Inflammatory macrophage (primary cell): ENCODE results near the gene EEF1B2.
"Not testable (repeated sequence)": the region's sequence is repeated elsewhere in the genome, so short reads cannot be mapped to it uniquely, and the experiment has no call there.

Experiments used
- DNase-seq, 2 donors: peaks; one replicate each; pipeline ENCODE4 v3.0.0-alpha.2; 2020 to 2022
- total RNA-seq, 18 experiments: gene quantifications; one replicate each; lab custom pipeline; 2026; ENCODE audit warnings: mixed read lengths in 6 of 18, inconsistent platforms in 2 of 18; lab: John Stamatoyannopoulos, UW

The EEF1B2 gene
- 107 to 214 (median 172) reads per million in 18 experiments for total RNA-seq

DNA sequence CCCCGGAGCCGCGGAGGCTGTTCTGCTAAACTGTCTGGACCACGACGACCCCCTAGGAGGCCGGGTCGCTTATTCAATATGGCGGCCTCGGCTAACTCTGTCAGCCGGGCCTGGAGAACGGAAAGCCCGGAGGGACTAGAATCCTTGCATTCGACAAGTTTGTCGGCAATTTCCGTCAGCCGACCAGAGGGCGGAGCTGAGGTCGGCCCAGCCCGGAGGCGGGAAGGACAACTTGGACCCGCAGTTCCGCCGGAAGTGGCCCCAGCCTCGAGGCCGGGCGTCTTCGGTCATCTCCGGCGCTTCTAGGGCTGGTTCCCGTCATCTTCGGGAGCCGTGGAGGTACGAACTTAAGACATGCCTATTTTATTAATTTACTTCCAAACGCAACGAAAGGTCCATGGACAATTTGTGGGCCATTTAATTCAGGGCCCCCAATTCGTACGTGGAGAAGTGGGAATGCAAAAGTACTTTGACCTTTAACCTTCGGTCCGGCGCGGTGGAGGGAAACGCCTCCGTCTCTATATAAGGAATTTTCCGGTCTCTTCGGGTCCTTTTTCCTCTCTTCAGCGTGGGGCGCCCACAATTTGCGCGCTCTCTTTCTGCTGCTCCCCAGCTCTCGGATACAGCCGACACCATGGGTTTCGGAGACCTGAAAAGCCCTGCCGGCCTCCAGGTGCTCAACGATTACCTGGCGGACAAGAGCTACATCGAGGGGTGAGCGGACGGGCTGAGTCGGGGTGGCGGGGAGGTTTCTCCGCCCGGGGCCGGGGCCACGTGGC, at the start of gene EEF1B2, which contains the start of gene NDUFS1:
EEF1B2 (plus strand) TSS at position 550 of the 779 bp plus-strand sequence; CDS start at position 635, 85 bp downstream.
NDUFS1 (minus strand) TSS at position 99 of the 779 bp plus-strand sequence. CDS start 5,766 bp downstream, outside the sequence.
- DNase-seq, result peak; percentile 98 to 99

- no peak for DNase-seq
These were observed 47.6 kb upstream of the EEF1B2 start for GRCh38 chr2:206112108-206112507.

- DNase-seq, result peak in 1 of 2 donors; percentile 1
These were observed 46.7 kb upstream of the EEF1B2 start for GRCh38 chr2:206112846-206113547.

DNA sequence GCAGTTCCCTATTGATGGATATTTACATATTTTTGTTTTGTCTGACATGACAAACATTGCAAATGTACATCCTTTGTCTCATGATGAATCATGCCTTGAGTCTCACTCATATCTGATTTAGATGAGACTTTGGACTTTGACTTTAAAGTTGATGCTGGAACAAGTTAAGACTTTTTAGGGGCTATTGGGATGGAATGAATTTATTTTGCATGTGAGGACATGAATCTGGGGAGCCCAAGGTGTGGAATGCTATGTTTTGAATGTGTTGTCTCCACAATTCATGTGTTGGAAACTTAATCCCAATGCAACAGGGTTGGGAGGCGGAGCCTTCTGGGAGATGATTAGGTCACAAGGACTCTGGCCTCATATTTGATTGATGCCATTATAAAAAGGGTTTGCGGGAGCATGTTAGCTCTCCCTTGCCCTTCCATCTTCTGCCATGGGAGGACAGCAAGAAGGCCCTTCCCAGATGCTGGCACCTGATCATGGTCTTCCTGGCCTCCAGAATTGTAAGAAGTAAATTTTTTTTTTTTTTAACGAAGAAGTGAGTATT, 44.6 kb upstream of the EEF1B2 start:
- no peak for DNase-seq

DNA sequence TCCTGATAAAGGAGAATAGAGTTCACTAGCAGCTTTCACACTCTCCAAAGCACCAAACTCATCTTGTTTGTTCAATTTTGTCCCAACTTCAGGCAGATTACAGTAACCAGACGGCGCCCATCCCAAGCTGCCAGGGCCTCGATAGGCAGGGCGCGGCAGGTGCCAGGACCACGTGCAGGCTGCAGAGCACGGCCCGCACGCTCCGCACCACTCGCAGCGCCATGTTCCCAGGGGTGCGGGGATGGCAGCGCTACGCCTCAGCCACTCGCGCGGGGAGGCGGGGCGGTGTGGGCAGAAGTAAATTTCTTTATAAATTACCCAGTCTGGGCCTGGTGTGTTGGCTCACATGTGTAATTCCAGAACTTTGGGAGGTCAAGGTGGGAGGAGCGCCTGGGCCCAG, 43.4 kb upstream of the EEF1B2 start:
- DNase-seq, result no peak

DNA sequence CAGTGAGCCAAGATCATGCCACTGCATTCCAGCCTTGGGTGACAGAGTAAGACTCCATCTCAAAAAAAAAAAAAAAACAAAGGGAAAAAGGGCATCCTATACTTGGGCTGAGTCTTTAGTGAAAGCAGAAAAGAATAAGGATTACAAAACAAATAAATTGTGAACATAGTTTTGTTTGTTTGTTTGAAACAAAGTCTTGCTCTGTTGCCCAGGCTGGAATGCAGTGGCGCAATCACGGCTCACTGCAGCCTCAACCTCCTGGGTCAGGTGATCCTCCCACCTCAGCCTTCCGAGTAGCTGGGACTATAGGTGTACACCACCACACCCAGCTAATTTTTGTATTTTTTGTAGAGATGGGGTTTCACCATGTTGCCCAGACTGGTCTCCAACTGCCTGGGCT, 37.1 kb upstream of the EEF1B2 start:
- DNase-seq, result not testable (repeated sequence)

GRCh38 chr2:206125901-206126300, 33.8 kb upstream of the EEF1B2 start:
- DNase-seq, result no peak

- no peak for DNase-seq
These were observed 32.0 kb upstream of the EEF1B2 start for GRCh38 chr2:206127656-206128055.

- DNase-seq, result no peak
These were observed 16.2 kb upstream of the EEF1B2 start for GRCh38 chr2:206143451-206143850.

GRCh38 chr2:206144383-206144782, 15.3 kb upstream of the EEF1B2 start:
- no peak for DNase-seq

GRCh38 chr2:206145665-206146064, 14.0 kb upstream of the EEF1B2 start:
- no peak for DNase-seq

GRCh38 chr2:206149330-206149729, 10.4 kb upstream of the EEF1B2 start:
- no peak for DNase-seq

GRCh38 chr2:206150168-206150567, 9.5 kb upstream of the EEF1B2 start:
- no peak for DNase-seq

- no peak for DNase-seq
These were observed 9.1 kb upstream of the EEF1B2 start for GRCh38 chr2:206150631-206151030.

DNA sequence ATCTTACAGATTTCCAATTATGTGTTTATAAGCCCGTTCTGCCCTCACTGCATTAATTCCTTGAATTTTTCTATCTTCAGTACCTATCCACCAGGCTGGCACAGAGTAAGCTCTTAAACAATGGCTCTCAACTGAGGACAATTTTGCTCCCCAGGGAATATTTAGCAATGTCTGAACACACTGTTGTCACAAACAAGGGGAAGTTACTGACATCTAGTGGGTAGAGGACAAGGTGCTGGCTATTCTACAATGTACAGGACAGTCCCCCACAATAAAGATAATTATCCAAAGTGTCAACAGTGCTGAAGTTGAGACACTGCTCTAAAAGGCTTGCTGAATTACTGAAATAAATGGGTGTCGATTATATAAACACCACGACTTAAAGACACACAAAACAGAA, 5.5 kb upstream of the EEF1B2 start:
- DNase-seq, result peak; percentile 25 to 28

DNA sequence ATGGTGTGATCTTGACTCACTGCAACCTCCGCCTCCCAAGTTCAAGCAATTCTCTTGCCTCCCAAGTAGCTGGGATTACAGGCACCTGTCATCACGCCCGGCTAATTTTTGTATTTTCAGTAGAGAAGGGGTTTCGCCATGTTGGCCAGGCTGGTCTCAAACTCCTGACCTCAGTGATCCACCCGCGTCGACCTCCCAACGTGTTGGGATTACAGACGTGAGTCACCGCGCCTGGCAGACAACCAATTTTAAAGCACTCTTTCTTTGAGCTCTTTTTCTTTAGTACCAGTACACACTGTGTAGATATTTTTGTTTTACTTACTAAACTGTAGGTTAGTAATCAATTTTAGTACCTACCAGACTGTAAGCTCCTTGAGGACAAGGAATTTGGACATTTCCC, 2.7 kb upstream of the EEF1B2 start:
- not testable (repeated sequence) for DNase-seq

- DNase-seq, result no peak
These were observed 941 bp upstream of the EEF1B2 start for GRCh38 chr2:206158563-206159345.

- no peak for DNase-seq
These were observed 571 bp downstream of the EEF1B2 start for GRCh38 chr2:206160125-206160806.

DNA sequence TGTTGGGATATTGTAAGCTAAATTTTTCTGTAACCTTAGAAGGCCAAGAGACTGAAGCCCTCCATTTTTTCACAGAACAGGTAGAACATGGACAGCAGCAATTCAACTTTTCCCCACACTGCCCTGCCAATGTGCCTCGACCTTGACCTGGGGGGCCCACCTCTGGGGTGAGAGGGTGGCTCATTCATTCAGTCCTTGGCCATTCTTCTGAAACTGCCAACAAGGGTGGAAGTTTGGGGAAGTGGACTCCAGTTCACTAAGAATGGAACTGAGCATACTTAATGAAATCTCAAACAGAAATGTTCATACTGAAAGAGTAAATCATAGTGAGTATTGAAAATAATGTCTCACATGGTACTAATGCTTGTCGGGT, 1.1 kb downstream of the EEF1B2 start:
- no peak for DNase-seq

- not testable (repeated sequence) for DNase-seq
These were observed 2.7 kb downstream of the EEF1B2 start for GRCh38 chr2:206162401-206162800.

GRCh38 chr2:206163251-206163880, 3.7 kb downstream of the EEF1B2 start:
- DNase-seq, result no peak
